ENCODE data around the gene MAML3.

GRCh38 chr4:139988863-139989765, 164.9 kb downstream of the MAML3 start:
- TF ChIP-seq POLR2AphosphoS5 (IDR thresholded peaks at IDR 0.05; ENCODE audit: low read depth, low read length): no peak
- no peak for TF ChIP-seq PAX5 (IDR thresholded peaks at IDR 0.05; ENCODE audit: insufficient read depth, low read length, severe bottlenecking)
- TF ChIP-seq POLR2A (IDR thresholded peaks at IDR 0.05; ENCODE audit: low read depth, low read length): no peak
- no peak for TF ChIP-seq TAF1 (IDR thresholded peaks at IDR 0.05; ENCODE audit: low read depth, low read length)
- TF ChIP-seq SPI1 (IDR thresholded peaks at IDR 0.05; ENCODE audit: low read depth, low read length): no peak
- TF ChIP-seq POU2F2 (IDR thresholded peaks at IDR 0.05; ENCODE audit: low read depth, low read length): no peak

Data from GM12891 (cell line).